GM12878 (cell line): ENCODE results near the gene CD63. TPM values are rescaled to one million over a fixed set of nuclear protein-coding genes. Genes with fewer than 3 reads are reported as not detected.

Experiments used
- ATAC-seq: fragments of 200-7000 bp; cut with Tn5 transposase; 3 replicates; pipeline ENCODE4 v1.9.1; 2020; ENCODE audit warnings: mild to moderate bottlenecking, moderate library complexity
- BruUV-seq: library from RNA; stranded (reverse); fragments of 400-500 nt; replicated peaks from 2 replicates; lab custom pipeline; 2021; lab: Mats Ljungman, UMichigan
- CTCF ChIA-PET: fragments of 300-600 bp; sonication (Branson Sonifier 250); formaldehyde crosslinking; extraction: SDS; loops from one replicate; lab custom pipeline; 2021; ENCODE audit warnings: inconsistent platforms; lab: Yijun Ruan, JAX
- POLR2A ChIA-PET: fragments of 350-600 bp; formaldehyde crosslinking; extraction: SDS; loops from one replicate; lab custom pipeline; 2021; ENCODE audit warnings: inconsistent platforms; lab: Charles Lee
- RAD21 ChIA-PET: fragments of 300-600 bp; sonication (Branson Sonifier 250); formaldehyde crosslinking; loops from one replicate; lab custom pipeline; 2023; ENCODE audit warnings: antibody characterized with exemption; ENCODE audit not compliant: unreplicated experiment; lab: Charles Lee
- SMC1A ChIA-PET: fragments of 300-600 bp; sonication (Branson Sonifier 250); formaldehyde crosslinking; loops from one replicate; lab custom pipeline; 2023; ENCODE audit not compliant: unreplicated experiment, uncharacterized antibody; lab: Charles Lee
- DNase-seq: peaks from one replicate; pipeline ENCODE4 v3.0.0-alpha.2; 2011; ENCODE audit warnings: low read depth, low spot score
- FAIRE-seq: peaks from 3 replicates; lab custom pipeline; 2011; peaks lifted over from hg19 to GRCh38; lab: Jason Lieb, UNC
- H2AFZ ChIP-seq: 2 replicates; pipeline ENCODE4 v1.6.0; 2011; ENCODE audit warnings: low read depth, low read length, control low read depth; ENCODE audit not compliant: control insufficient read depth
- H3K27ac ChIP-seq: 2 replicates; pipeline ENCODE4 v1.5.1; 2011; ENCODE audit warnings: control low read depth; ENCODE audit not compliant: control insufficient read depth, insufficient read depth
- H3K27me3 ChIP-seq, 2 experiments: replicated peaks in 1 of 2; 2 replicates each; pipeline versions ENCODE4 v1.6.0 to v1.6.1; 2011; ENCODE audit warnings: low read length in 1 of 2; ENCODE audit not compliant: control insufficient read depth in 2 of 2, insufficient read depth in 2 of 2
- H3K36me3 ChIP-seq, 2 experiments: 2 replicates each; pipeline ENCODE4 v1.5.1; 2011; ENCODE audit warnings: low read length in 1 of 2; ENCODE audit not compliant: control insufficient read depth in 2 of 2, insufficient read depth in 2 of 2
- H3K4me1 ChIP-seq: 2 replicates; pipeline ENCODE4 v1.6.1; 2011; ENCODE audit warnings: mild to moderate bottlenecking, low read length, moderate library complexity, mixed read lengths; ENCODE audit not compliant: control insufficient read depth, insufficient read depth
- H3K4me2 ChIP-seq: 2 replicates; pipeline ENCODE4 v1.6.0; 2011; ENCODE audit warnings: control low read depth; ENCODE audit not compliant: control insufficient read depth, insufficient read depth
- H3K4me3 ChIP-seq: fragments of 200-600 bp; sonication (generic); 2 replicates; pipeline ENCODE4 v1.5.1; 2016
- H3K79me2 ChIP-seq: 2 replicates; pipeline ENCODE4 v1.6.0; 2011; ENCODE audit warnings: low read length; ENCODE audit not compliant: control insufficient read depth, insufficient read depth
- H3K9ac ChIP-seq: 2 replicates; pipeline ENCODE4 v1.8.0; 2011; ENCODE audit warnings: low read length, control low read depth, mixed read lengths; ENCODE audit not compliant: control insufficient read depth, insufficient read depth
- H3K9me3 ChIP-seq: replicated peaks from 3 replicates; pipeline ENCODE4 v1.5.1; 2011; ENCODE audit warnings: mild to moderate bottlenecking, low read length; ENCODE audit not compliant: control insufficient read depth, insufficient read depth
- H4K20me1 ChIP-seq: 2 replicates; pipeline ENCODE4 v1.6.0; 2011; ENCODE audit not compliant: control insufficient read depth, insufficient read depth
- BRCA1 ChIP-seq: IDR thresholded peaks from 2 replicates; pipeline ENCODE4 v1.6.1; 2011; ENCODE audit warnings: low read depth, low read length, improper control_type of control experiment
- FOS ChIP-seq: IDR thresholded peaks from 3 replicates; pipeline ENCODE4 v1.6.1; 2011; ENCODE audit warnings: borderline replicate concordance; ENCODE audit not compliant: insufficient read length; ENCODE audit errors: extremely low read depth
- FOXM1 ChIP-seq: IDR thresholded peaks from 2 replicates; pipeline ENCODE4 v1.6.1; 2012; ENCODE audit warnings: low read depth, mild to moderate bottlenecking, inconsistent platforms, low read length, moderate library complexity
- IKZF2 ChIP-seq, 2 experiments: fragments of 450-650 bp; IDR thresholded peaks; 2 replicates each; pipeline ENCODE4 v1.6.1; 2017; ENCODE audit warnings: mild to moderate bottlenecking in 2 of 2, moderate library complexity in 2 of 2
- IRF4 ChIP-seq: IDR thresholded peaks from 2 replicates; pipeline ENCODE4 v1.6.1; 2011; ENCODE audit warnings: low read depth, low read length
- NR2F1 ChIP-seq: fragments of 450-650 bp; conservative IDR thresholded peaks from 2 replicates; pipeline ENCODE4 v1.6.1; 2017; ENCODE audit warnings: mild to moderate bottlenecking
- NRF1 ChIP-seq: conservative IDR thresholded peaks from 2 replicates; pipeline ENCODE4 v1.6.1; 2011; ENCODE audit warnings: mild to moderate bottlenecking, low read depth, low read length, improper control_type of control experiment
- RUNX3 ChIP-seq: IDR thresholded peaks from 2 replicates; pipeline ENCODE4 v1.6.1; 2012; ENCODE audit warnings: low read length, inconsistent platforms
- SMARCA5 ChIP-seq: fragments of 450-650 bp; IDR thresholded peaks from 2 replicates; pipeline ENCODE4 v1.6.1; 2017; ENCODE audit warnings: mild to moderate bottlenecking
- SP1 ChIP-seq: IDR thresholded peaks from one replicate; pipeline ENCODE4 v1.6.1; 2011; ENCODE audit warnings: low read depth, low read length
- ZBTB33 ChIP-seq: fragments of 450-650 bp; IDR thresholded peaks from 2 replicates; pipeline ENCODE4 v1.6.1; 2017; ENCODE audit warnings: mild to moderate bottlenecking
- ZNF622 ChIP-seq: fragments of 450-650 bp; IDR thresholded peaks from 2 replicates; pipeline ENCODE4 v1.6.1; 2017; ENCODE audit warnings: mild to moderate bottlenecking, inconsistent platforms
- WGBS: methylation state at CpG from one replicate; pipeline ENCODE4 v1.1.6; 2016; ENCODE audit warnings: low lambda C conversion rate; ENCODE audit not compliant: insufficient replicate concordance, insufficient coverage; ENCODE audit errors: missing lambda C conversion rate; 5-methylcytosine and 5-hydroxymethylcytosine counted together
- in situ Hi-C: fragments of 300-500 bp; cut with MboI; formaldehyde crosslinking; loops from 9 replicates; pipeline ENCODE4 v1.14.3; 2018; ENCODE audit warnings: mixed read lengths
- intact Hi-C: fragments of 100-400 bp; cut with micrococcal nuclease; formaldehyde crosslinking; loops from one replicate; pipeline ENCODE4 v1.14.2; 2022; ENCODE audit not compliant: unreplicated experiment
- polyA plus RNA-seq, 11 experiments: library from polyadenylated mRNA; depleted of rRNA in 4 of 11; unstranded in 6 of 11; stranded (reverse) in 5 of 11; fragments of >200 nt; fragmentation: Nextera tagmentation in 4 of 11; fragmentation: Illumina TruSeq in 1 of 11; extraction: Ambion mirVana in 4 of 11; extraction: Trizol in 1 of 11; gene quantifications; 1 replicate in 1 of 11; 2 replicates in 10 of 11; pipeline versions ENCODE4 v1.2.1 to v1.2.3, GENCODE V29; 2011 to 2016; ENCODE audit warnings: inconsistent platforms in 2 of 11, missing spikeins in 2 of 11, low read depth in 1 of 11
- total RNA-seq, 4 experiments: library from RNA; depleted of rRNA in 3 of 4; stranded (reverse); fragments of >200 nt in 3 of 4; fragmentation: Illumina TruSeq in 1 of 4; extraction: Trizol in 1 of 4; gene quantifications; 2 replicates each; pipeline versions ENCODE4 v1.2.1 to v1.2.3, GENCODE V29; 2013 to 2021

Gene CD63
- total and polyA plus RNA-seq, 10 of the 15 experiments (the other 5 are each of a cell fraction or from before 2014, with no cell fraction given), result 147 to 220 (median 183) TPM

GRCh38 chr12:55704824-55705718 is 23.7 kb downstream of the CD63 start (continued):
- TF ChIP-seq FOS, result no peak
- no peak for TF ChIP-seq NR2F1
- no peak for TF ChIP-seq FOXM1

- no peak overlapping the region for H3K4me2 ChIP-seq
- H3K9me3 ChIP-seq, result no peaks in the 10 kb centered on the region
- H2AFZ ChIP-seq, result no peak overlapping the region
- ChIA-PET CTCF (interaction anchor here (0.8 kb wide), 1 partner anchor 33 kb away, joined by 4 read pairs; no protein-coding TSS in a partner anchor), POLR2A (interaction anchor here (1.4 kb wide), 1 partner anchor 12 kb away, joined by 4 read pairs; no protein-coding TSS in a partner anchor), SMC1A (interaction anchor here (2.5 kb wide), 1 partner anchor 47 kb away, joined by 9 read pairs; no protein-coding TSS in a partner anchor), RAD21 (no interaction called here)
- TF ChIP-seq IKZF2 (IDR thresholded peaks at IDR 0.05) (no peak), RUNX3 (no peak), BRCA1 (no peak), ZNF622 (no peak), ZBTB33 (no peak), SMARCA5 (no peak), SP1 (no peak), NRF1 (no peak), IRF4 (no peak)
- H3K36me3 ChIP-seq, result no peaks in the 10 kb centered on the region
- WGBS, result 38% methylated on average over 6 of the region's 6 CpGs
- intact Hi-C loops (no loop called here), in situ Hi-C loops (no loop called here)
- BruUV-seq, result no TSS peak
- DNase-seq (no peak), ATAC-seq (no peak), FAIRE-seq (no peak)
- no peak overlapping the region for H3K9ac ChIP-seq
- no peaks in the 10 kb centered on the region for H4K20me1 ChIP-seq
- peaks cover 6% of the 10 kb centered on the region; the same call in 1 of the 2 replicates for H3K4me1 ChIP-seq
- peaks cover 0 to 5% of the 10 kb centered on the region in 2 experiments; a peak in 2 of 4 replicates for H3K27me3 ChIP-seq
- H3K79me2 ChIP-seq, result no peaks in the 10 kb centered on the region
- no peak overlapping the region for H3K4me3 ChIP-seq
- no peak overlapping the region for H3K27ac ChIP-seq
Observed at GRCh38 chr12:55703901-55704761, 24.7 kb downstream of the CD63 start.
